Kidney epithelial cell (primary cell): ENCODE measurements around the gene RRM2. TPM values are rescaled to one million over a fixed set of nuclear protein-coding genes. Genes with fewer than 3 reads are reported as not detected.

Experiments used
- DNase-seq: peaks from one replicate; pipeline ENCODE4 v3.0.0-alpha.2; 2010; ENCODE audit warnings: low read depth
- H3K27me3 ChIP-seq: 2 replicates; pipeline ENCODE4 v1.6.0; 2011; ENCODE audit warnings: low read length; ENCODE audit not compliant: control insufficient read depth, insufficient read depth
- H3K36me3 ChIP-seq: 2 replicates; pipeline ENCODE4 v1.5.1; 2011; ENCODE audit warnings: low read length; ENCODE audit not compliant: control insufficient read depth, insufficient read depth
- H3K4me3 ChIP-seq: 2 replicates; pipeline ENCODE4 v1.5.1; 2011; ENCODE audit warnings: low read depth, mild to moderate bottlenecking, control low read depth, low read length
- total RNA-seq: library from RNA; depleted of rRNA; stranded (reverse); fragments of >200 nt; gene quantifications from 2 replicates; pipeline ENCODE4 v1.2.3, GENCODE V29; 2015
- TF ChIP-seq, protein P1 (sequence below): IDR thresholded peaks from 2 replicates; pipeline ENCODE4 v1.5.1; 2011; ENCODE audit warnings: mild to moderate bottlenecking, moderate library complexity, low read length, control low read depth, inconsistent platforms; ENCODE audit not compliant: insufficient read depth, poor library complexity, severe bottlenecking

RRM2 gene
- total RNA-seq, 1 donor from 2014 or later = 8.7 TPM

- TF ChIP-seq, protein P1, sequence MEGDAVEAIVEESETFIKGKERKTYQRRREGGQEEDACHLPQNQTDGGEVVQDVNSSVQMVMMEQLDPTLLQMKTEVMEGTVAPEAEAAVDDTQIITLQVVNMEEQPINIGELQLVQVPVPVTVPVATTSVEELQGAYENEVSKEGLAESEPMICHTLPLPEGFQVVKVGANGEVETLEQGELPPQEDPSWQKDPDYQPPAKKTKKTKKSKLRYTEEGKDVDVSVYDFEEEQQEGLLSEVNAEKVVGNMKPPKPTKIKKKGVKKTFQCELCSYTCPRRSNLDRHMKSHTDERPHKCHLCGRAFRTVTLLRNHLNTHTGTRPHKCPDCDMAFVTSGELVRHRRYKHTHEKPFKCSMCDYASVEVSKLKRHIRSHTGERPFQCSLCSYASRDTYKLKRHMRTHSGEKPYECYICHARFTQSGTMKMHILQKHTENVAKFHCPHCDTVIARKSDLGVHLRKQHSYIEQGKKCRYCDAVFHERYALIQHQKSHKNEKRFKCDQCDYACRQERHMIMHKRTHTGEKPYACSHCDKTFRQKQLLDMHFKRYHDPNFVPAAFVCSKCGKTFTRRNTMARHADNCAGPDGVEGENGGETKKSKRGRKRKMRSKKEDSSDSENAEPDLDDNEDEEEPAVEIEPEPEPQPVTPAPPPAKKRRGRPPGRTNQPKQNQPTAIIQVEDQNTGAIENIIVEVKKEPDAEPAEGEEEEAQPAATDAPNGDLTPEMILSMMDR = no peak
- Histone ChIP-seq H3K4me3 (no peak overlapping the region), H3K36me3 (no peaks in the 10 kb centered on the region), H3K27me3 (no peaks in the 10 kb centered on the region)
- no peak for DNase-seq
Measured at GRCh38 chr2:10178751-10179150, 56.2 kb downstream of the RRM2 start.

DNA sequence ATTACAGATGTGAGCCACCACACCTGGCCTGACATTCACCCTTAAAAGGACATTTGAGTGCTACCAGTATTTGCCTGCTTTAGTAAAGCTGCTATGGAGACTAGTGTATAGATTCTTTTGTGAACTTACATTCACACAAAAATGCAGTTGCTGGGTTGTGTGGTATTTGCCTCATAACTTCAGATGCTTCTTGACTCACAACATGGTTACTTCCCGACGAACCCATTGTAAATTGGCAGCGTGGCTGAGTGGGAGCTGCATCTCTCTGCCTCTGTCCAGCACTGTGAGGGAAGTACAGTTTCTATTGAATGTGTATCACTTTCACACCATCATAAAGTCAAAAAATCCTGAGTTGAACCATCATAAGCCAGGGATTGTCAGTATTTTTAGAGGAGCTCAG is 56.9 kb downstream of the RRM2 start:
- no peak for DNase-seq
- TF ChIP-seq, protein P1 = no peak
- Histone ChIP-seq H3K27me3 (no peaks in the 10 kb centered on the region), H3K36me3 (no peaks in the 10 kb centered on the region), H3K4me3 (no peak overlapping the region)

DNA sequence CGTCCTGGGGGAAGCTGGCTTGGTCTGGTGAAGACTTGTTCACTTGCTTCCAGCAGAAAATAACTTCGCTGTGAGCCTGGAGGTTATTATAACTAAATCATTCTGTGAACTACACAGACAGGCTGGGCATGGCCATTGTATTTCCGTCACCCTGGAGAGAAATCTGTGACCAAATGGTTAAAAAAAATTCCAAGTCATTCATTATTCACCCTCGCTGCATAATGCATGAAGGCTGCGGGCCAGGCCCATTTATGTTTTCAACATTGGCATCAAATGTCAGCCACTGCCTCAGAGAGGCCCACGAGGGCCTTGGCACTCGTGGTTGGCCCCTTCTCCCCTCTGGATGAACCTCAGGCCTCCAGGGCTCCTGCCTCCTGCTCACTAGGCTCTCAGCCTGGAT is 57.7 kb downstream of the RRM2 start:
- DNase-seq = no peak
- TF ChIP-seq, protein P1 = no peak
- Histone ChIP-seq H3K27me3 (no peaks in the 10 kb centered on the region), H3K36me3 (no peaks in the 10 kb centered on the region), H3K4me3 (no peak overlapping the region)

Other genes with a start within 250 kb of the RRM2 start
- 6.2 and 7.0 TPM in 2 replicates for gene GRHL1, start 171.0 kb upstream of the RRM2 start, total RNA-seq
- 15.4 and 17.9 TPM in 2 replicates for gene KLF11, start 79.2 kb upstream of the RRM2 start, total RNA-seq
- 9.8 and 12.2 TPM in 2 replicates for gene CYS1, start 42.3 kb upstream of the RRM2 start, total RNA-seq
- 33.7 and 41.3 TPM in 2 replicates for gene HPCAL1, start 180.2 kb downstream of the RRM2 start, total RNA-seq